ENCODE data around the gene SPATA7. TPM values are rescaled to one million over a fixed set of nuclear protein-coding genes. Genes with fewer than 3 reads are reported as not detected.

SPATA7 gene
- polyA plus RNA-seq, 1 of the 3 experiments (the other 2 are of a cell fraction) = 3.5 TPM

GRCh38 chr14:88481794-88482193 is 96.3 kb downstream of the SPATA7 start:
- CTCF ChIA-PET = interaction anchor here (0.9 to 3.7 kb wide), 4 partner anchors 10 to 537 kb away, joined by 3 to 19 read pairs (median 4); no protein-coding TSS in a partner anchor
- no peak overlapping the region for H3K4me3 ChIP-seq (ENCODE audit: low read depth in 2 of 2, low read length in 1 of 2)

GRCh38 chr14:88482524-88482923 is 97.1 kb downstream of the SPATA7 start:
- Histone ChIP-seq H3F3A (replicated peaks; ENCODE audit: insufficient read depth) (no peaks in the 10 kb centered on the region), H3K79me2 (ENCODE audit: insufficient read depth) (peaks cover 7% of the 10 kb centered on the region; the same call in 1 of the 2 replicates), H3K27ac (ENCODE audit: low read depth in 2 of 2, low read length in 1 of 2) (no peak overlapping the region), H2AFZ (ENCODE audit: low read depth) (no peak overlapping the region), H3K4me3 (ENCODE audit: low read depth in 2 of 2, low read length in 1 of 2) (no peak overlapping the region), H3K9me2 (no peaks in the 10 kb centered on the region), H3K9me3 (no peaks in the 10 kb centered on the region), H3K36me3 (replicated peaks in 1 of 2; ENCODE audit: control insufficient read depth in 1 of 2, insufficient read depth in 2 of 2, low read length in 1 of 2) (peaks cover 35 to 51% of the 10 kb centered on the region in 2 experiments), H3K9ac (no peak overlapping the region), H3K27me3 (ENCODE audit: insufficient read depth) (no peaks in the 10 kb centered on the region), H4K20me1 (ENCODE audit: insufficient read depth) (no peaks in the 10 kb centered on the region), H3K4me2 (no peak overlapping the region), H3K4me1 (ENCODE audit: control insufficient read depth in 1 of 2, insufficient read depth in 2 of 2, low read depth in 1 of 2, low read length in 1 of 2) (peaks cover 0 to 1% of the 10 kb centered on the region in 2 experiments; a peak in 1 of 4 replicates)
- ChIA-PET POLR2A (no interaction called here), CTCF (interaction anchor here (1.0 to 3.7 kb wide), 2 partner anchors 10 to 538 kb away, joined by 3 to 19 read pairs; no protein-coding TSS in a partner anchor)
- WGBS (ENCODE audit: low lambda C conversion rate) = 99% methylated on average over 3 of the region's 3 CpGs
- DNase-seq = no peak
- no peak for TF ChIP-seq MAX (IDR thresholded peaks at IDR 0.05; ENCODE audit: low read depth)

More at GRCh38 chr14:88481794-88482193, 96.3 kb downstream of the SPATA7 start:
- Histone ChIP-seq H3K4me2 (no peak overlapping the region), H3K9me3 (no peaks in the 10 kb centered on the region), H3K9me2 (no peaks in the 10 kb centered on the region), H4K20me1 (ENCODE audit: insufficient read depth) (no peaks in the 10 kb centered on the region), H2AFZ (ENCODE audit: low read depth) (no peak overlapping the region), H3F3A (replicated peaks; ENCODE audit: insufficient read depth) (no peaks in the 10 kb centered on the region), H3K4me1 (ENCODE audit: control insufficient read depth in 1 of 2, insufficient read depth in 2 of 2, low read depth in 1 of 2, low read length in 1 of 2) (peaks cover 0 to 3% of the 10 kb centered on the region in 2 experiments; a peak in 1 of 4 replicates), H3K9ac (no peak overlapping the region), H3K79me2 (ENCODE audit: insufficient read depth) (peaks cover 9% of the 10 kb centered on the region; the same call in 1 of the 2 replicates), H3K27ac (ENCODE audit: low read depth in 2 of 2, low read length in 1 of 2) (no peak overlapping the region), H3K27me3 (ENCODE audit: insufficient read depth) (no peaks in the 10 kb centered on the region), H3K36me3 (replicated peaks in 1 of 2; ENCODE audit: control insufficient read depth in 1 of 2, insufficient read depth in 2 of 2, low read length in 1 of 2) (peaks cover 40 to 52% of the 10 kb centered on the region in 2 experiments)
- TF ChIP-seq MXI1 (IDR thresholded peaks at IDR 0.05; ENCODE audit: low read depth, low read length) (no peak), ELF1 (IDR thresholded peaks at IDR 0.05) (no peak), IRF3 (IDR thresholded peaks at IDR 0.05; ENCODE audit: low read depth, low read length) (no peak)
- POLR2A ChIA-PET = no interaction called here
- WGBS (ENCODE audit: low lambda C conversion rate) = 93% methylated on average over 7 of the region's 7 CpGs
- no peak for DNase-seq

Other genes starting within 250 kb of the SPATA7 start
- not detected in 2 replicates for gene KCNK10, start 62.4 kb upstream of the SPATA7 start, polyA plus RNA-seq (2012; rRNA removed)
- 5.6 and 6.5 TPM in 2 replicates for gene PTPN21, start 169.3 kb downstream of the SPATA7 start, polyA plus RNA-seq (2012; rRNA removed)
- 61.5 and 79.0 TPM in 2 replicates for gene ZC3H14, start 177.4 kb downstream of the SPATA7 start, polyA plus RNA-seq (2012; rRNA removed)

Data from SK-N-SH (cell line).